T-helper 9 cell (primary cell): Measurements from ENCODE around the gene ROR2.

Experiments used
- DNase-seq: peaks from one replicate; pipeline ENCODE4 v3.0.0-alpha.2; 2020

The ROR2 gene

GRCh38 chr9:91840469-91840868 is 109.6 kb downstream of the ROR2 start:
- no peak for DNase-seq

- no peak for DNase-seq
Observed at GRCh38 chr9:91839926-91840465, 110.0 kb downstream of the ROR2 start.

GRCh38 chr9:91837981-91838731 is 111.9 kb downstream of the ROR2 start:
- DNase-seq = no peak

GRCh38 chr9:91836515-91836914 is 113.5 kb downstream of the ROR2 start:
- no peak for DNase-seq

GRCh38 chr9:91835632-91836031 is 114.4 kb downstream of the ROR2 start:
- DNase-seq = no peak

GRCh38 chr9:91835216-91835615 is 114.8 kb downstream of the ROR2 start:
- DNase-seq = no peak

- DNase-seq = no peak
Observed at GRCh38 chr9:91834740-91835139, 115.3 kb downstream of the ROR2 start.

GRCh38 chr9:91833878-91834255 is 116.2 kb downstream of the ROR2 start:
- DNase-seq = no peak

- no peak for DNase-seq
Observed at GRCh38 chr9:91833096-91833877, 116.7 kb downstream of the ROR2 start.

- no peak for DNase-seq
Observed at GRCh38 chr9:91832322-91832721, 117.7 kb downstream of the ROR2 start.

GRCh38 chr9:91825866-91826265 is 124.2 kb downstream of the ROR2 start:
- DNase-seq = no peak

- DNase-seq = no peak
Observed at GRCh38 chr9:91825422-91825821, 124.6 kb downstream of the ROR2 start.

- DNase-seq = no peak
Observed at GRCh38 chr9:91824601-91825305, 125.3 kb downstream of the ROR2 start.

- DNase-seq = no peak
Observed at GRCh38 chr9:91824151-91824550, 125.9 kb downstream of the ROR2 start.

- no peak for DNase-seq
Observed at GRCh38 chr9:91820949-91821880, 128.8 kb downstream of the ROR2 start.

- DNase-seq = no peak
Observed at GRCh38 chr9:91820126-91820750, 129.8 kb downstream of the ROR2 start.

- DNase-seq = no peak
Observed at GRCh38 chr9:91818647-91819403, 131.2 kb downstream of the ROR2 start.

GRCh38 chr9:91818225-91818585 is 131.8 kb downstream of the ROR2 start:
- DNase-seq = no peak

- no peak for DNase-seq
Observed at GRCh38 chr9:91817493-91818224, 132.4 kb downstream of the ROR2 start.

- DNase-seq = no peak
Observed at GRCh38 chr9:91817106-91817492, 132.9 kb downstream of the ROR2 start.
